HG02840 (cell line): Measurements from ENCODE around the gene HDC.

Source experiments
- ATAC-seq: cut with Tn5 transposase; IDR thresholded peaks from one replicate; pipeline ENCODE4 v1.9.1; 2021; ENCODE audit warnings: mild to moderate bottlenecking, moderate library complexity, moderate number of reproducible peaks; ENCODE audit not compliant: unreplicated experiment, low FRiP score

The HDC gene

DNA sequence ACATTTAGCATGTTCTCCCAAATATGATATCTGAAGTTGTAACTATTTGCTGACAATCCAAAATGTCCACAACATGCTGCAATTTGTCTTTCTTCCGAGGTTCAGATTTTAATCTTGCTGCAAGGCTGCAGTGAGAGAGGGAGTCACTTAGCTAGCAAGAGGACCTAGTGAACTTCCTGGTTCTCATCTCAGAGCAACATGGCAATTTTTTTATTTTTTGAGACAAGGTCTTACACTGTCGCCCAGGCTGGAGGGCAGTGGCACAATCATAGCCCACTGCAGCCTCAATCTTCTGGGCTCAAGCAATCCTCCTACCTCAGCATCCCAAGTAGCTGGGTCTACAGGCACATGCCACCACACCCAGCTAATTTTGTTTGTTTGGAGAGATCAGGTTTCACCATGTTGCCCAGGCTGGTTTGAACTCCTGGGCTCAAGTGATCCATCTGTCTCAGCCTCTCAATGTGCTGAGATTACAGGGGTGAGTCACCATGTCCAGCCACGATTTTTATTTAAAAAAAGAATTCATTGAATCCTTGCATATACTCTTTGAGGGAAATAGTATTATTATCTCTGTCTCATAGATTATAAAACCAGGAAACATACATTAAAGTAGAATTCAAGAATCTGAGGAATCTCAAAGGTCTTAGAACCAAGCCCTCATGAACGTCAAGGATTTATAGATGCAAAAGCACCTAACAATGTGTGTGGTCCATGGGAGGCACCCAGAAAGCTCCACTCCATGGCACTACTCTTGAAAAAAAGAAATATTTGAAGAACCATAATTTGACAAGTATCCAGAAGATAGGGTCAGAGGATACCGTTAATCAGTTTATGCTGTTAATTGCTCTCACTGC is 9.1 kb downstream of the HDC start:
- no peak for ATAC-seq

GRCh38 chr15:50252556-50252955 is 13.0 kb downstream of the HDC start:
- ATAC-seq = no peak

GRCh38 chr15:50251638-50252182 is 13.8 kb downstream of the HDC start:
- ATAC-seq = no peak

DNA sequence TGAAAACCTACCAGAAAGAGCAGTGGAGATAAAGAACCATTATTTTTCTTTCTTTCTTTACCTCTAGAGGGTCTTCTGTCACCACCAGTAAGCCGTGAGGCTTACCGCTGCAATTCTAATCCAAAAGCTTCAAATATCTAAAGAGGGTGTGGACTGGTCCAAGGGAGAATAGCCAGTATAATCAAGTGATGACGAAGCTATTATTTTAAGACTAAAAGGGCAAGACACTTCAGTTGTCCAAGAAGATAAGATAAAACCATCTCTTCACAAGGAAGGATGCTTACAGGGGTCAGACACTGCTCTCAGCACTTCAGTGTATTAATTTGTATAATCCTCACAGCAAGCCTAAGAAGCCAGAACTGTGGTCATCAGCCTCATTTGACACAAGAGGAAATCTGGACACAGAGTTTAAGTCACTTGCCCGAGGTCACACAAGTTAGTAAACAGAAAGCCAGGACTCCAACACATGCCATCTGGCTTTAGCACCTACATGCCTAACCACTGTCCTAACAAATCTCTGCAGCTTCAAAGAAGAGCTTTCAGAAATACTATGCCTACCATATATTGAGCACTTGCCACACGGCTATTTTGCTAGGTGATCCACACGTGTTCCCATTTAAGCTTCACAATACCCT is 14.6 kb downstream of the HDC start:
- ATAC-seq = no peak

DNA sequence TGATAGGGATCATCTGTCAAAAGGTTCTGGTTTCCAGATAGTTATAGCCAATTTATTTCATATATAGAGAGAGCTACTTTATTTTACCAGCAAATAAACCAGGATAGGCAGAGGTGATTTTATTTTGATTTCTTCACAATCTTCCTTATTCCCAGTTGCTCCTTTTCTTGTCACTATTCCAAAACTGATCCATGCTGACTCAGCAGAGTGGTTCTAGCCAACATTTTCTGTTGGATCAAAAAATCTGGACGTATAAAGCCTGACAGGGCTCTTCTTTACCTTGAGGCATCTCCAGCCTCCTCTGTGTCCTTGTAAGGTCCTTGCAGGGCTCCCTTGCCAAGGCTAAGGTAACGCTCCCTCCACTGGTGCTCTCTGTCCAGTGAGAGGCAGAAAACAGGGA is 15.8 kb downstream of the HDC start:
- ATAC-seq = no peak

- no peak for ATAC-seq
Measured at GRCh38 chr15:50248994-50249582, 16.4 kb downstream of the HDC start.

- peak; percentile 72 for ATAC-seq
Measured at GRCh38 chr15:50247819-50248655, 17.5 kb downstream of the HDC start.

DNA sequence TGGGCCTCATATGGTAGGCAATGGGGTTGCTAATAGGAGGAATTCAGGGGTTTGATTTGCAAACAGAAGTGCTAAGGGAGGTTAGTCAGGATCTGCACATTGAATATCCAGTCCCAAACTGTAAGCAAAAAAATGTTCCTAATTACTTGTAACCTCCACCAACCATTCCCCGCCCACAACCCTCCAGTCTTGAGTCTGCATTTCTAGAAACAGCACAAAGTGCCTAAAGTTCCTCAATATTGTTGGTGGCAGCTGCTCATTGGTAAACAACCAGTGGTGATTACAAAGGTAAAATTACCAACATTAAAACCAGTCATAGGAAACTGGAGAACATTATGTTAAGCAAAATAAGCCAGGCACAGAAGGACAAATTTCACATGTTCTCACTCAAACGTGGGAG is 18.9 kb downstream of the HDC start:
- no peak for ATAC-seq

DNA sequence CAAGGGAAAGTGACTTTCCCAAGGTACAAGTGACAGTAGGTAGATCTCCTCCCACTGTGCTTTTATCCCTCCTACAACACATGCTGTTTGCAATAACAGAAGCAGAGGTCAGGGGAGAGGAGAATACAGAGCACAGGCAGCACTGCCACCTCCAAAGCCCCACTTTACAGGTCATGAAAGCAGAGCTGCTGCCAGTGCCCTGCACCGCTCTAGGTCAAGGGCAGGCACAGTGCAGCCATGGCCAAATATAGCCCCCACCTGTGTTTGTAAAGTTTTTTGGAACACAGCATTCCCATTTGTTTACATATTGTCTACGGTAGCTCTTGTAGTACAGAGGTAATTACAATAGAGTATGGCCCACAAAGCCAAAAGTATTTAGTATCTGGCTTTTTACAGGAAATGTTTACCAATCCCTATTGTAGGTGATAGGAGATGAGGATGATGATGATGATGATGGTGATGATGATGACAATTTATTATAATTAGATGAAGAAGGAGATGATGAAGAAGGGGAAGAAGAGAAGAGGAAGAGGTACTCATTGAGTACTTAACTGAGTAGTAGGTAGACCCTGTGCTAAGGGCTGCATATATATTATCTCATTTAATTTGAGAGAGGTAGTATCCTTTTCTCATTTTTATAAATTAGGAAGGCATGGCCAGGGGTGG is 20.4 kb downstream of the HDC start:
- no peak for ATAC-seq

GRCh38 chr15:50244153-50244552 is 21.4 kb downstream of the HDC start:
- ATAC-seq = no peak

- no peak for ATAC-seq
Measured at GRCh38 chr15:50241684-50242450, 23.7 kb downstream of the HDC start.

GRCh38 chr15:50238255-50238654 is 27.3 kb downstream of the HDC start:
- ATAC-seq = no peak

DNA sequence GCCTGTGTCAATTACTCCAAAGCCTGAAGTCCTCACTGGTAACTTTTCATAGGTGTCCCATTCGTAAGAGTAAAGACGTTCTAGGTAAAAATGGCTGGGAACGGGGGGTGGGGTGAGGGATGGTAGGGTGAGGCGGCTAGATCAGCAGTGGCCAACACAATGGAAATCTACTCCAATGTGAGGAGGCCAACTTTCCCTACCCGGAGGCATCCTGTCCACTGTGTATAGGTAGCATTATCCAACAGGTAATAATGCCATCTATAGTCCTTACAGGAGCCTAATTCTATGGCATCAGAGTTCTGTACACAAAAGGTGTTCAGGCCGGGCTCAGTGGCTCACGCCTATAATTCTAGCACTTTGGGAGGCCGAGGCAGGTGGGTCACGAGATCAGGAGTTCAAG is 29.1 kb downstream of the HDC start:
- no peak for ATAC-seq

DNA sequence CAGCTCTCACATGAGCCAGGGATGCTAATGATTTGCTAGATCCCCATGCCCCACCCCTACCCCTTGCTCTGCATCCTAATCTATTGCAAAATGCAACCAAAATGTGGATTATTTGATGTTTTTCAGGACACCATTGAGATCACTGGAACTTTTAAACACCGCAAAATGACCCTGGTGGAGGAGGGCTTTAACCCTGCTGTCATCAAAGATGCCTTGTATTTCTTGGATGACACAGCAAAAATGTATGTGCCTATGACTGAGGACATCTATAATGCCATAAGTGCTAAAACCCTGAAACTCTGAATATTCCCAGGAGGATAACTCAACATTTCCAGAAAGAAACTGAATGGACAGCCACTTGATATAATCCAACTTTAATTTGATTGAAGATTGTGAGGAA is 29.7 kb downstream of the HDC start:
- ATAC-seq = no peak

DNA sequence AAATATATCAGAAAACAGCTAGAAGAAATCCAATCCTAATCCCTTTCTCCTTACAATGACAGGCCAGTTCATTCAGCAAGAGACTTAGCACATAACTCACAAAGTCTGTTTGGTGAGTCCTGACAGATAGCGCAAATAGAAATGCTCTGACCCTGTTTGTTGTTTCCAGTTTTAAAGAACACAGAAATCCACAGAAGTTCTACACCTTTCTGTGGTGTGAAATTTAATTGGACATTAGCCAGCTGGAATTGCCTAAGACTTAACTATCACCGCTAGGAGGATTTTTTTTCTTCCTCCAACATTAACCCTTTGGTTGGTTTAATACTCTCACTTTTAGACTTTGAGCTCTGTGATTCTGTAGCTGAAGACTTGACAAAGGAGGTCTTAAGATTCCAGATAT is 30.8 kb downstream of the HDC start:
- no peak for ATAC-seq

- ATAC-seq = no peak
Measured at GRCh38 chr15:50233192-50233736, 32.3 kb downstream of the HDC start.

DNA sequence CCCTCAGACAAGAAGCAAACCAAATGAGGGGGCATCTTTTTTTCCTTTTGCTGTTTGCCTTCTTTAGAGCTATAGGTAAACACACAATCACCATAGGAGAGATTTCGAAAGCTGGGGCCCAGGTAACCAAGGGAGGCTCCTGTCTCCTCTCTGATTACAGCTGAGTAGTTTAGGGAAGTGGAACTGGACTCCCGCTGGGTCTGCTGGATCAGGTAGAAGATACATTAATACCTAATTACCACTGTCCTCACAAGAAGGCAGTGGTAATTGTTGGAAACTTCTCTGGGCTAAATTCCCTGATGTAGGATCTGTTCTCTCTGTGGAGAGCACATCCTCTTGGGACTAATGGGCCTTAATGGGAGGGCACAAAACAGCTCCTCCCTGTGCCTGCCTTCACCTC is 32.7 kb downstream of the HDC start:
- ATAC-seq = no peak

DNA sequence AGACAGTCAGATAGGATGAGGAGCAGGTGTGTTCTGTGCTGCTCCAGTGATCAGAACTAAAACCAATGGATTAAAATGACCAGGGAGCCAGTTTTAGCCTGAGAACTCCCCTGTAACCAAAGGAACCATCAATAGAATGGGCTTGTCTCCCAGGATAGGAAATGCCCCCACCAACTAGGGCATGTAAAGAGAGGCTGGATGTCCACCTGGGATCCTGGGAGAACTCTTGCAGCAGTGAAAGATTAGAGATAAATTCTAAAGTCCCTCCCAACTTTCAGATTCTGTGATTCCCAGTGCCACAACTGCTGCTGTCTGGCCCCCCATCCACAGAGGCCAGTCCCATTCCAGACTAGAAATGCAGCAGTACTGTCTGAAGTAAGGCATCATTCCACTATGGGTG is 33.8 kb downstream of the HDC start:
- ATAC-seq = no peak

DNA sequence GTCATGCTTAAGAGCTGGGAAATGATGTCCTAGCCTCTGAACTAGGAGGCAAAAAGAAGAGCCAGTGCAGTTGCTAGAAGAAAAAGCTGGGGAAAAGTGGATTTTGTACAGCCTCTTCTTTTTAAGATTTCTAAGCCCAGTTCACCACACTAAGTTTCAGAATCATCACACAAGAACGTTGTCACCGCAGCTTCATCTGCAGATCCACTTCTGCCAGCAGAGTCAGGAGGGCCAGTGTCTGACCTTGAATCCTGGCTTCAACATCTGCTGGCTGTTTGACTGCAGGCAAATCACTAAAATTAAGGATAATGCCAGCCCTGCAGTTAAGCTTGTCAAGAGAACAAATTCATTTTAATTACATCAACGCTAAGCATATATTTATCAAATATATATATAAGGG is 36.2 kb downstream of the HDC start:
- no peak for ATAC-seq
